HepG2 (cell line): ENCODE results near the gene CTBP1.

Experiments used
- CTCF ChIP-seq: sonication (generic); formaldehyde crosslinking; IDR thresholded peaks from 2 replicates; pipeline ENCODE4 v1.5.0; 2020; ENCODE audit warnings: mild to moderate bottlenecking, missing genetic modification reagents, moderate library complexity
- FOXK2 ChIP-seq: fragments of 450-650 bp; IDR thresholded peaks from 2 replicates; pipeline ENCODE4 v1.6.1; 2016
- IRF2 ChIP-seq: IDR thresholded peaks from 2 replicates; pipeline ENCODE4 v1.6.1; 2018; ENCODE audit warnings: missing genetic modification reagents, missing compliant biosample characterization
- KDM5B ChIP-seq: sonication (generic); formaldehyde crosslinking; IDR thresholded peaks from 2 replicates; pipeline ENCODE4 v1.4.0; 2020; ENCODE audit warnings: missing genetic modification reagents, mild to moderate bottlenecking, borderline replicate concordance
- PPARG ChIP-seq: conservative IDR thresholded peaks from 2 replicates; pipeline ENCODE4 v1.6.1; 2016; ENCODE audit warnings: missing biosample characterization, missing genetic modification reagents
- SALL2 ChIP-seq: sonication (generic); formaldehyde crosslinking; IDR thresholded peaks from 2 replicates; pipeline ENCODE4 v1.8.1; 2023; ENCODE audit warnings: mild to moderate bottlenecking, missing genetic modification reagents, inconsistent platforms
- TEAD2 ChIP-seq: sonication (generic); formaldehyde crosslinking; IDR thresholded peaks from 2 replicates; pipeline ENCODE4 v1.9.0; 2021; ENCODE audit warnings: missing genetic modification reagents
- TGIF2 ChIP-seq: IDR thresholded peaks from 2 replicates; pipeline ENCODE4 v1.6.1; 2016; ENCODE audit warnings: control low read depth, missing compliant biosample characterization
- ZSCAN9 ChIP-seq: IDR thresholded peaks from 2 replicates; pipeline ENCODE4 v1.6.1; 2016; ENCODE audit warnings: borderline replicate concordance

- TF ChIP-seq CTCF (CRISPR knock-in tag) (no peak), FOXK2 (no peak), KDM5B (no peak), SALL2 (CRISPR knock-in tag) (no peak), ZSCAN9 (CRISPR knock-in tag) (no peak), PPARG (CRISPR knock-in tag) (no peak), TEAD2 (CRISPR knock-in tag) (no peak), TGIF2 (CRISPR knock-in tag) (no peak), IRF2 (CRISPR knock-in tag) (no peak)
These were observed 80.5 kb downstream of the CTBP1 start for GRCh38 chr4:1168191-1169101.
